ENCODE measurements around the gene TRIP10.

The TRIP10 gene

DNA sequence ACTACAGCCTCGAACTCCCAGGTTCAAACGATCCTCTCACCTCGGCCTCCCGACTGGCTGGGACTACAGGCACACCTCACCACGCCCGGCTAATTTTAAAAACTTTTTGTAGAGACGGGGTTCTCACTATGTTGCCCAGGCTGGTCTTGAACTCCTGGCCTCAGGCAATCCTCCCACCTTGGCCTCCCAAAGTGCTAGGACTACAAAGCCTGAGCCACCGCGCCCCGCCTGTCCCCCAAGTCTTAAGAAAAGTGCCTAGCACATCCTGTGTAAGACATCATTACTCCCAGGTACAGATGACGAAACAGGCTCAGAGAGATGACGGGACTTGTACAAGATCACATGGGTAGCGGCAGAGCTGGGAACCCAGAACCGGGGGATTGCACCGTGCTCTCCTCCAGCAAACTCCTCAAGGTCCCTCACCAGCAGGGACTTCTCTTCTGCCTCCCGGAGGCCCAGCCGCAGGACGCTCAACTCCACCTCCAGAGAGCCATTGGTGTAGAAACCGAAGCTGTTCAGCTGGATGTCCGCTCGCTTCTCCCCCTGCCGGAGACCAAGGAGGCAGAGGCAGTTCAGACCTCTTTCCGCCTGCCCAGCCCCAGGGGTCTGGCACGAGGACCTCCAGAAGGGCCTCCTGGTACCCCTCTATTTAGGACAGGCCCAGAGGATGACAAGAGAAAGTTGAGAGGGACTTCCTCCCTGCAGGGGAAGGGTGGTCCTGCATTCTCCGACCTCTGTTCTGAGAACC, 3.1 kb upstream of the TRIP10 start:
- ChIA-PET POLR2A (interaction anchor here (0.6 to 1.4 kb wide), 6 partner anchors 9 to 277 kb away, joined by 3 to 5 read pairs (median 4); partner anchors contain the start of gene SLC25A23), CTCF (interaction anchor here (0.6 kb wide), 1 partner anchor 216 kb away, joined by 6 read pairs; no protein-coding TSS in a partner anchor)
- TF ChIP-seq LEF1 (IDR thresholded peaks at IDR 0.05; ENCODE audit: borderline replicate concordance) (no peak), SUZ12 (IDR thresholded peaks at IDR 0.05) (no peak), BHLHE40 (IDR thresholded peaks at IDR 0.05; ENCODE audit: borderline replicate concordance) (no peak), L3MBTL2 (conservative IDR thresholded peaks at IDR 0.05) (peak; percentile 75), TARDBP (IDR thresholded peaks at IDR 0.05) (no peak)
- TF ChIP-seq, protein P1, sequence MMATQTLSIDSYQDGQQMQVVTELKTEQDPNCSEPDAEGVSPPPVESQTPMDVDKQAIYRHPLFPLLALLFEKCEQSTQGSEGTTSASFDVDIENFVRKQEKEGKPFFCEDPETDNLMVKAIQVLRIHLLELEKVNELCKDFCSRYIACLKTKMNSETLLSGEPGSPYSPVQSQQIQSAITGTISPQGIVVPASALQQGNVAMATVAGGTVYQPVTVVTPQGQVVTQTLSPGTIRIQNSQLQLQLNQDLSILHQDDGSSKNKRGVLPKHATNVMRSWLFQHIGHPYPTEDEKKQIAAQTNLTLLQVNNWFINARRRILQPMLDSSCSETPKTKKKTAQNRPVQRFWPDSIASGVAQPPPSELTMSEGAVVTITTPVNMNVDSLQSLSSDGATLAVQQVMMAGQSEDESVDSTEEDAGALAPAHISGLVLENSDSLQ (IDR thresholded peaks at IDR 0.05) = no peak
- peak; percentile 68 for DNase-seq (ENCODE audit: extremely low spot score)

DNA sequence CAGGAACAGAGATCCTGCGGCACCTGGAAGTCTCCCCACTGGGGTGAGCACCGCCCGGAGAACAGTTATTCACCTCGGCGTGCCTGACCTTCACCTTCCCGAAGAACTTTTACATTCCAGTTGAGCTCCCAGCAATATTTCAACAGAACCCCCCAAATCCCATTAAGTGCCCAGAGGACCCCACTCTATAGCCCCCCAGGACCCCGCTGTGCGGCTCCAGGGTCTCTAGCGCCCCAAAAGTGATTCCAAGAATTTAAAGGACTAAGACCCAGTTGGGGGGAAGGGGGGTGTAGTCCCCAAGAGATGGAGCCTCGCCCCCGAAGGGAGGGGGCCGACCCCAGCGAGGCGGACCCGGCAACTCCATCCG, 2.6 kb upstream of the TRIP10 start:
- no peak for DNase-seq (ENCODE audit: extremely low spot score)
- no peak for TF ChIP-seq BHLHE40 (IDR thresholded peaks at IDR 0.05; ENCODE audit: borderline replicate concordance)
- TF ChIP-seq TARDBP (IDR thresholded peaks at IDR 0.05) = no peak
- TF ChIP-seq FOXA1 (IDR thresholded peaks at IDR 0.05) = no peak
- TF ChIP-seq HDGF (IDR thresholded peaks at IDR 0.05; ENCODE audit: borderline replicate concordance) = no peak
- TF ChIP-seq ZNF384 (IDR thresholded peaks at IDR 0.05) = no peak
- TF ChIP-seq NFRKB (IDR thresholded peaks at IDR 0.05) = no peak
- TF ChIP-seq ARNT (IDR thresholded peaks at IDR 0.05) = no peak
- no peak for TF ChIP-seq SUZ12 (IDR thresholded peaks at IDR 0.05)
- TF ChIP-seq FOXK2 (IDR thresholded peaks at IDR 0.05) = no peak
- no peak for TF ChIP-seq LEF1 (IDR thresholded peaks at IDR 0.05; ENCODE audit: borderline replicate concordance)
- no peak for TF ChIP-seq L3MBTL2 (conservative IDR thresholded peaks at IDR 0.05)
- TF ChIP-seq SP1 (IDR thresholded peaks at IDR 0.05) = no peak
- TF ChIP-seq, protein P1 (IDR thresholded peaks at IDR 0.05) = no peak
- no peak for TF ChIP-seq ELF4 (IDR thresholded peaks at IDR 0.05)
- ChIA-PET CTCF (interaction anchor here (0.6 kb wide), 2 partner anchors 46 to 1464 kb away, joined by 3 read pairs; no protein-coding TSS in a partner anchor), POLR2A (interaction anchor here (0.6 to 1.8 kb wide), 9 partner anchors 8 to 278 kb away, joined by 3 to 5 read pairs (median 4); partner anchors contain the start of gene SLC25A23)

DNA sequence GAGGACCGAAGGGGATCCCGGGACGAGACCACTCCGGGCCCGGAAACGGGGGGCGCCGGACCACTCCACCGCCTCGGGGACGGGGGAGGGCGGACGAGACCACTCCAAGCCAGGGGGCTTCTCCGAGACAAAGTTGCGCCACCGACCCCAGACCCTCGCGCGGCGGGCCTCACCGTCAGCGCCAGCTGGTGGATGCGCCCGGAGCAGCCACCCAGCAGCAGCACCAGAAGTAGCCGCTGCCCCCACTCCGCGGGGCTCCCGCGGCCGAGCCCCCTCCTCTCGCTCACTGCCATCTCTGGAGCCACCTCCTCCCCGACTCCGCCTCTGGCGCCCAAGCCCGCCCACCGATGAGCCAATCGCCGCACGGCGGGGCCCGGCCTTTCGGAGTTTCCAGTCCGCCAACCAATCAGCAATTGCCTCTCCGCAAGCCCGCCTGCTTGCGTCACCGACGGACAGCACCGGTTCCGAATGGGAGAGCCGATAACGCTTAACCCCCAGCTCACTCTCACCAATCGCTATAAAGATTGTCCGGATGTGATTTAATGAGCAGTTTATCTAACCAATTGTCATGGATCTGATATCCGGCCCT, 2.1 kb upstream of the TRIP10 start, which contains the start of gene GPR108:
Gene GPR108, minus strand, starts transcription at position 297 of the 589 bp plus-strand sequence. Its CDS starts 4 bp downstream, at position 293.
- CTCF ChIA-PET = interaction anchor here (0.6 to 0.7 kb wide), 3 partner anchors 36 to 1464 kb away, joined by 3 read pairs; no protein-coding TSS in a partner anchor
- TF ChIP-seq FOXK2 (IDR thresholded peaks at IDR 0.05) = no peak
- peak; percentile 92 for TF ChIP-seq BHLHE40 (IDR thresholded peaks at IDR 0.05; ENCODE audit: borderline replicate concordance)
- TF ChIP-seq ELF4 (IDR thresholded peaks at IDR 0.05) = no peak
- peak; percentile 40; the same call in 1 of the 2 replicates for TF ChIP-seq LEF1 (IDR thresholded peaks at IDR 0.05; ENCODE audit: borderline replicate concordance)
- TF ChIP-seq L3MBTL2 (conservative IDR thresholded peaks at IDR 0.05) = no peak
- TF ChIP-seq SUZ12 (IDR thresholded peaks at IDR 0.05) = no peak
- TF ChIP-seq, protein P1 (IDR thresholded peaks at IDR 0.05) = peak; percentile 100
- TF ChIP-seq CTBP1 (IDR thresholded peaks at IDR 0.05; ENCODE audit: borderline replicate concordance) = no peak
- TF ChIP-seq FOXA1 (IDR thresholded peaks at IDR 0.05) = no peak
- peak; percentile 93 for TF ChIP-seq FOXM1 (IDR thresholded peaks at IDR 0.05; ENCODE audit: borderline replicate concordance)
- DNase-seq (ENCODE audit: extremely low spot score) = peak; percentile 94
- POLR2A ChIA-PET = interaction anchor here (0.7 to 2.0 kb wide), 7 partner anchors 9 to 221 kb away, joined by 3 to 8 read pairs (median 4); no protein-coding TSS in a partner anchor

DNA sequence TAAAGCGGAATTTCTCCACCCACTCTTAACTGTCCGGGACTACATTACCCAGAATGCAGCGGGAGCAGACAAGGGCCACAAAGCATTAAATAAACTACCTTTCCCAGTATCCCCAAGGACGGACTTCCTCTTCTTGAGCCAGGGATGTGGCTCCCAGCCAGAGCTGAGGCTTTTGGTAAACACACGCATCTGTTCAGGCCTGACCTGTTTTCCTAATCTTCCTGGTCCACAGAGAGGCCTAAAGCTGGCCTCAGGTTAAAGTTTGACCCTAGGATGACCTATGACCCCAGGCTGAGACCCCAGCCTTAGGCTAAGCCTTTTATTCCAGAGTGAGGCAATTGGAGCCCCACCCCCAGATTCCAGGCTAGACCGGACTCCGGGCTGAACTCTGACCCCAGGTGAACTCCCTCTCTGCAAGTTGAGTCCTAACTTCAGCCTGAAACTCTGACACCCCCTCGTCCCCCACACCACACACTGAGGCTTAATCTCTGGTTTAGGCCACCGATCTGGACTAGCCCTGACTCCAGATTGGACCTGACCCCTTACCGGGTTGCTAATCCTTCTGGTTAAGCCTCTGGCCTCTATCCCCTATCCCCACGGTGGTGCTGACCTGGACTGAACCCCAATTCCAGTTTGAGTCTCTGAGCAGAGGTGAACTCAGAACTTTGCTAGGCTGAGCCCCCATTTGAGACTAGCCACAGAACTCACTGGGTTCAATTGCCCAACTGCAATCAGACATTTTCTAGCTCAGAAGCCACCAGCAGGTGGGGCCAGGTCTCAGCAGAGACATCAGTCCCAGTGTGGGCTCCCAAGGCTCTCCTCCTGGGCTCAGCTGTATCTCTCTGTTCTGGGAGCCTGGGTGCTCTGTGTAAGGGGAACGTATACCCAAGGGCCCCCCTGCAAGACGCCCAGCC, 1.4 kb upstream of the TRIP10 start:
- DNase-seq (ENCODE audit: extremely low spot score) = peak; percentile 39
- ChIA-PET CTCF (interaction anchor here (0.6 to 1.2 kb wide), 5 partner anchors 15 to 125 kb away, joined by 3 to 7 read pairs (median 3); no protein-coding TSS in a partner anchor), POLR2A (interaction anchor here (0.7 to 2.0 kb wide), 8 partner anchors 10 to 231 kb away, joined by 3 to 8 read pairs (median 4); no protein-coding TSS in a partner anchor)
- peak; percentile 75 for TF ChIP-seq ELF4 (IDR thresholded peaks at IDR 0.05)
- TF ChIP-seq L3MBTL2 (conservative IDR thresholded peaks at IDR 0.05) = no peak
- no peak for TF ChIP-seq NFRKB (IDR thresholded peaks at IDR 0.05)

DNA sequence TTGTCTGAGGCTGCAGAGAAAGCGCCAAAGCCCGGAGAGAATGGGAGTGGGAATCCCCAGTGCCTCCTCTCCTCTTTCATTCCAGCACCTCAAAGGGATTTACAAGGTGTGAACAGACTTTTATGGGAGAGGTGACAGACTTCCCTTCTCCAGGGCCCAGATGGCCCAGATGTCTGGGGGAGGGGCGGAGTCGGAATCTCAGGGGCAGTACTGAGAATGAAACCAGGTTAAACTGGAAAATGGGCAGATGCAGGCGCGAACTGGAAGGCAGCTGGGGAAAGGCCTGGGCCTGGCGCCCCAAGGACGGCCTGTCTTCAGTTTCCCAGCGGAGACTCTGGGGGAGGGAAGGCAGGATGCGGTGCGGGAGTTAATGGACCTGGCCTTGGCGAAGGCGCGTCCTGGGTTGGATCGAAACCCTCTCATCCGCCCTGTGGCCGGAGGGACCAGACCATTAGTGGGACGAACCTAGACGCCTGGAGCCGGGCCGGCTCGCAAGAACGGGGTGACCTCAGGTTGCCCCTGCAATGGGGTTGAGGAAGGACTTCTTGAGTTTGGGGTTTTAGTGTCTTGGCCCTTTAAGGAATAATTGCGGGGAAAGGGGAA, 592 bp upstream of the TRIP10 start:
- TF ChIP-seq SP1 (IDR thresholded peaks at IDR 0.05) = no peak
- no peak for TF ChIP-seq FOXK2 (IDR thresholded peaks at IDR 0.05)
- TF ChIP-seq LEF1 (IDR thresholded peaks at IDR 0.05; ENCODE audit: borderline replicate concordance) = no peak
- no peak for TF ChIP-seq NFRKB (IDR thresholded peaks at IDR 0.05)
- TF ChIP-seq ZNF384 (IDR thresholded peaks at IDR 0.05) = no peak
- TF ChIP-seq ELF4 (IDR thresholded peaks at IDR 0.05) = no peak
- TF ChIP-seq HDGF (IDR thresholded peaks at IDR 0.05; ENCODE audit: borderline replicate concordance) = no peak
- no peak for TF ChIP-seq TARDBP (IDR thresholded peaks at IDR 0.05)
- no peak for TF ChIP-seq ARNT (IDR thresholded peaks at IDR 0.05)
- no peak for TF ChIP-seq CTBP1 (IDR thresholded peaks at IDR 0.05; ENCODE audit: borderline replicate concordance)
- TF ChIP-seq, protein P1 (IDR thresholded peaks at IDR 0.05) = peak; percentile 31; the same call in 1 of the 2 replicates
- peak; percentile 34; the same call in 1 of the 2 replicates for TF ChIP-seq L3MBTL2 (conservative IDR thresholded peaks at IDR 0.05)
- no peak for TF ChIP-seq FOXM1 (IDR thresholded peaks at IDR 0.05; ENCODE audit: borderline replicate concordance)
- no peak for TF ChIP-seq SUZ12 (IDR thresholded peaks at IDR 0.05)
- TF ChIP-seq FOXA1 (IDR thresholded peaks at IDR 0.05) = no peak
- CTCF ChIA-PET = interaction anchor here (0.6 to 1.2 kb wide), 3 partner anchors 16 to 125 kb away, joined by 3 to 7 read pairs (median 5); no protein-coding TSS in a partner anchor
- POLR2A ChIA-PET = interaction anchor here (1.0 to 2.0 kb wide), 3 partner anchors 30 to 232 kb away, joined by 4 to 8 read pairs (median 5); no protein-coding TSS in a partner anchor
- DNase-seq (ENCODE audit: extremely low spot score) = no peak
